ENCODE results near the gene JKAMP. TPM values are rescaled to one million over a fixed set of nuclear protein-coding genes. Genes with fewer than 3 reads are reported as not detected.

The JKAMP gene
- total RNA-seq, 1 donor from 2014 or later = 28.2 TPM

DNA sequence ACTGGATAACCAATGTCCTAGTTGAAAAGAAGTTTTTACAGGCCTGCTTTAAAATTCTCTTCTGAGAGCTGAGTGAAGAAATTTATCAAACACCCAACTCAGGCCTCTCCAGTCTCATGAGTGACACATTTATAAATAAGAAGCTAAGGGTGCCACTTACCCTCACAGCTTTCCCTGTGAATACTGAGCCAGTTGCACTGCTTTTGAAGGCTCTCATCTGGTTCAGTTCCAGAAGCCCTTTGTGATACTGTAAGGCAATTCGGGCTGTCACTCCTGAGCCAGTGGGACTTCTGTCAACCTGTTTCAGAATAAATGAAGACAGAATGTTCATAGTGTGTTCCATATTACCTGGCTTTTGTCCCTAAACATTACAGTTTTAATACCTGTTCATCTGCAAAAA is 8.6 kb upstream of the JKAMP start:
- intact Hi-C loops (cut with DNase I) = no loop called here
- peaks cover 7 to 32% of the 10 kb centered on the region in 2 donors for H3K36me3 ChIP-seq

DNA sequence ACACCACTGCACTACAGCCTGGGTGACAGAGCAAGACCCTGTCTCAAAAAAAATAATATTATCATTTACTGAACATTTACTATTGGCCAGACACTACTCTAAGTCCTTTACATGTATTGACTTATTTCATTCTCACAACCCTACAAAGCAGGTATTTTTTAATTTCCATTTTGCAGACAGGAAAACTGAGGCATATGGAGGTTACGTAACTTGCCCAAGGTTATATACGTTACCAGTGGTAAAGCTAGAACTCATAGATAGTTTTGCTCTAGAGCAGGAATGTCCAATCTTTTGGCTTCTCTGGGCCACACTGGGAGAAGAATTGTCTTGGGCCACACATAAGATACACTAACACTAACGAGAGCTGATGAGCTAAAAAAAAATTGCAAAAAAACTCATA is 5.8 kb upstream of the JKAMP start:
- TF ChIP-seq, protein P1, sequence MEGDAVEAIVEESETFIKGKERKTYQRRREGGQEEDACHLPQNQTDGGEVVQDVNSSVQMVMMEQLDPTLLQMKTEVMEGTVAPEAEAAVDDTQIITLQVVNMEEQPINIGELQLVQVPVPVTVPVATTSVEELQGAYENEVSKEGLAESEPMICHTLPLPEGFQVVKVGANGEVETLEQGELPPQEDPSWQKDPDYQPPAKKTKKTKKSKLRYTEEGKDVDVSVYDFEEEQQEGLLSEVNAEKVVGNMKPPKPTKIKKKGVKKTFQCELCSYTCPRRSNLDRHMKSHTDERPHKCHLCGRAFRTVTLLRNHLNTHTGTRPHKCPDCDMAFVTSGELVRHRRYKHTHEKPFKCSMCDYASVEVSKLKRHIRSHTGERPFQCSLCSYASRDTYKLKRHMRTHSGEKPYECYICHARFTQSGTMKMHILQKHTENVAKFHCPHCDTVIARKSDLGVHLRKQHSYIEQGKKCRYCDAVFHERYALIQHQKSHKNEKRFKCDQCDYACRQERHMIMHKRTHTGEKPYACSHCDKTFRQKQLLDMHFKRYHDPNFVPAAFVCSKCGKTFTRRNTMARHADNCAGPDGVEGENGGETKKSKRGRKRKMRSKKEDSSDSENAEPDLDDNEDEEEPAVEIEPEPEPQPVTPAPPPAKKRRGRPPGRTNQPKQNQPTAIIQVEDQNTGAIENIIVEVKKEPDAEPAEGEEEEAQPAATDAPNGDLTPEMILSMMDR (IDR thresholded peaks at IDR 0.05) = no peak
- intact Hi-C loops (cut with DNase I) = no loop called here
- Histone ChIP-seq H3K4me1 (peaks cover 0 to 10% of the 10 kb centered on the region in 2 donors), H3K27ac (no peak overlapping the region), H3K27me3 (no peaks in the 10 kb centered on the region), H3K36me3 (peaks cover 7 to 13% of the 10 kb centered on the region in 2 donors), H3K4me3 (no peak overlapping the region), H3K9me3 (no peaks in the 10 kb centered on the region)
- DNase-seq (ENCODE audit: low spot score in 2 of 2) = no peak

More for the DNA sequence above, 8.6 kb upstream of the JKAMP start:
- Histone ChIP-seq H3K9me3 (no peaks in the 10 kb centered on the region), H3K4me1 (no peaks in the 10 kb centered on the region), H3K27me3 (no peaks in the 10 kb centered on the region), H3K27ac (peak overlapping the region in 1 of 2 donors; percentile 29), H3K4me3 (no peak overlapping the region)
- DNase-seq (ENCODE audit: low spot score in 2 of 2) = no peak
- TF ChIP-seq, protein P1 (IDR thresholded peaks at IDR 0.05) = no peak

DNA sequence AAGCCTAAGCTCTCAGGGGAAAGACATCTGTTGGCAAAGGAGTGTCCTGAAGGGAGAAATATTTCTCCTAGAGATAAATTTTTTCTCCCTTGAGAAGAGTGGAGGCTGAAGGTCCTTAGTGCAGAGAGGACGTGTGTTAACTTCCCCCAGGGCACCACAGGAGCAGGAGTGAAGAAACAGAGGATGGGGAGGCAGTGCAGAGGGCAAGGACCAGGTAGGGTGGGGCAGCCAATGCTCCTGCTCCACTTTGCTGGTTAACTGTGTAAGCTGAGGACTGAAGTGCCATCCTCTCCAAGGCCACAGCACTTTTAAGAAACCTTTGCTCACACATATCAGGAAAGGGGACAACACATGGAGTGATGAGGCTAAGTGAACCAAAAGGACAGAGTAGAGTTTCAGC is 4.2 kb upstream of the JKAMP start:
- TF ChIP-seq, protein P1 (IDR thresholded peaks at IDR 0.05) = no peak
- Histone ChIP-seq H3K9me3 (no peaks in the 10 kb centered on the region), H3K4me1 (peaks cover 0 to 10% of the 10 kb centered on the region in 2 donors), H3K36me3 (peaks cover 7% of the 10 kb centered on the region in 2 donors), H3K27ac (peak overlapping the region; percentile 85 to 96), H3K27me3 (no peaks in the 10 kb centered on the region), H3K4me3 (no peak overlapping the region)
- no peak for DNase-seq (ENCODE audit: low spot score in 2 of 2)
- intact Hi-C loops (cut with DNase I) = loop anchor here (5.0 to 10.0 kb wide), 4 partner anchors 612 to 1805 kb away; partner anchors contain the start of genes DACT1, PCNX4, PPM1A and TMEM30B

DNA sequence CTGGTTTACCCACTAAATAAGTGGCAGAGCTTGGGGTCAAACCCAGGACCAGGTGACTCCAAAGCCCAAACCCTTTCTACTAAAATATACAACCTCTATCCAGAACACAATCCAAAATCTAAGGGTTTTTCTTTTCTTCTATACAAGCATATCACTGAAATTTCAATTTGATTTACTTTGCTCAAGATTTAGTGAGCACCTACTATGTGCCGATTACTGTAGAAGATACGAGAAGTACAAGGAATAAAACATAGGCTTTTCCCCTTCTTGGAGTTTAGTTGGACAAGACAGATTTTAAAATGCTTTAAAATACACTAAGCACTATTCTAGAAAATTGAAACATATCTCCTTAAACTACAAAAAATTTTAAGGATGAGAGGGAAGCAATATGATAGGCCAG is 2.9 kb upstream of the JKAMP start:
- H3K9me3 ChIP-seq = no peaks in the 10 kb centered on the region
- peaks cover 5 to 20% of the 10 kb centered on the region in 2 donors for H3K4me1 ChIP-seq
- TF ChIP-seq, protein P1 (IDR thresholded peaks at IDR 0.05) = no peak
- no peak for DNase-seq (ENCODE audit: low spot score in 2 of 2)
- intact Hi-C loops (cut with DNase I) = loop anchor here (5.0 to 10.0 kb wide), 4 partner anchors 611 to 1803 kb away; partner anchors contain the start of genes DACT1, PCNX4, PPM1A and TMEM30B
- H3K36me3 ChIP-seq = no peaks in the 10 kb centered on the region
- H3K27me3 ChIP-seq = no peaks in the 10 kb centered on the region
- H3K4me3 ChIP-seq = peak overlapping the region; percentile 76 to 96
- H3K27ac ChIP-seq = peak overlapping the region; percentile 85 to 96

DNA sequence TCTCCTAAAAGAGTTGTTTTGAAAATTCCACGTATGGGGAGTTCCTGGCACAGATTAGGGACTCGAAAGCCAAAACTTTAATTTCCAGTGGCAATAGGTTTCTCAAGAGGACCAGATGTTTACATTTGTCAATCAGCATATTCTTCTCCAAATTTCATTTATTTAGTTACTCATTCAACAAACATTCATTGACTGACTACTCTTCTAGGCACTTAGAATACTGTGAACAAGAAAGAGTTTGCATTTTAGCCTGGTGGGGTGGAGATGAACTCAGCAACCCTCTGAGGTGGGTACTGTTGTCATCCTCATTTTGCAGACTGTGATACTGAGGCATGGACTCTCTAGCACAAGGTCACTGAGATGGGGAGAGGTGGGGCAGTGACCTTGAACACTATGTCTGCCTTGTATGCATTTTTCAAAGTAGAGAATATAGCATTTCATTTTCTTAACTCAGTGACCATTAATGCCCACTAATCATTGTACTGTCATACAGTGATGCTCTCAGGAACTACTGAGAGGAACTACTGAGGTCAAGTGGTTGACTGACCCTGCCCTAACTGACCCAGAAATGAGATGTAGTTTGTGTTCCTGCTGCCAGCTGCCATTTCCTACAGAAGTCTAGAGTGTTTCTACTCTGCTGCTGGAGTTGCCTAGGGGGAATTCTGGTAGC is 2.3 kb upstream of the JKAMP start:
- no peak for DNase-seq (ENCODE audit: low spot score in 2 of 2)
- Histone ChIP-seq H3K4me1 (peaks cover 5 to 20% of the 10 kb centered on the region in 2 donors), H3K36me3 (no peaks in the 10 kb centered on the region), H3K27ac (peak overlapping the region; percentile 85 to 96), H3K9me3 (no peaks in the 10 kb centered on the region), H3K4me3 (peak overlapping the region; percentile 76 to 96), H3K27me3 (no peaks in the 10 kb centered on the region)
- intact Hi-C loops (cut with DNase I) = loop anchor here (5.0 to 10.0 kb wide), 4 partner anchors 610 to 1803 kb away; partner anchors contain the start of genes DACT1, PCNX4, PPM1A and TMEM30B
- TF ChIP-seq, protein P1 (IDR thresholded peaks at IDR 0.05) = no peak

Data from ascending aorta (tissue), 2 donors.